ENCODE data around the gene GNAS-AS1. TPM values are rescaled to one million over a fixed set of nuclear protein-coding genes. Genes with fewer than 3 reads are reported as not detected.

Gene GNAS-AS1
- total RNA-seq, 1 experiment from 2014 or later = 6.8 TPM

DNA sequence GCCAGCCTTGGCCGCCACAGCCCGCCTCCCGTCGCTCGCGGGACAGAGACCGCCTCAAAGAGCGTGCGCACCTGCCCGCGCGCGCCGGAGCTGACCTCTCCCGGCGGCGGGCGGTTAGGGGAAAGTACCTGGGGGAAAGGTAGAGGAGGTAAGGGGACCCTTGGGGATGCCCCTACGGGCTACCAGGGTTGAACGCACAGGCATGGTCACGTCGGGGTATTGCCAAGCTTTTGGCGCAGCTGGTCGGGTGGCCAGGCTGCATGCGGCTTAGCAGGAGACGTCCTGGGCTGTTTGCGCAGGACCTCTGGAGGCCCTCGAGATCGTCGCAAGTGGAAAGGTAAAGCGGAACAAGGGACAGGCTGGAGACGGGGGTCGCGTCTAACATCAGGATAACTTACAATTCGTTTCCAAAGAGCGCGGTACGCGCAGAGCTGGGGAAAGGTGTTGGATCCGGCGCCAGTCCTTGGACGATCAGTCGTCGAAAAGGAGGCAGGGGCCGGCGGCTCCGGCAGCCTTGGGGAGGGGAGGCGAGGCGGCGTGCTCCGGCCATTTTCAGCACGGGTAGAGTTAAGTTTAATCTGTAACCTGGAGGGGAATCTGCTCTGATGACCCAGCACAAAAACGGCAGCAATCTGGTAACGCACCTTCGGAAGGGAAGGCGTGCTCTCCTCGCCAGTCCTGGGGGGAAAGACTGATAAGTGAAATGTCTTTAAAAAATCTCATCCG, 9.0 kb downstream of the GNAS-AS1 start:
- CTCF ChIA-PET = no interaction called here

DNA sequence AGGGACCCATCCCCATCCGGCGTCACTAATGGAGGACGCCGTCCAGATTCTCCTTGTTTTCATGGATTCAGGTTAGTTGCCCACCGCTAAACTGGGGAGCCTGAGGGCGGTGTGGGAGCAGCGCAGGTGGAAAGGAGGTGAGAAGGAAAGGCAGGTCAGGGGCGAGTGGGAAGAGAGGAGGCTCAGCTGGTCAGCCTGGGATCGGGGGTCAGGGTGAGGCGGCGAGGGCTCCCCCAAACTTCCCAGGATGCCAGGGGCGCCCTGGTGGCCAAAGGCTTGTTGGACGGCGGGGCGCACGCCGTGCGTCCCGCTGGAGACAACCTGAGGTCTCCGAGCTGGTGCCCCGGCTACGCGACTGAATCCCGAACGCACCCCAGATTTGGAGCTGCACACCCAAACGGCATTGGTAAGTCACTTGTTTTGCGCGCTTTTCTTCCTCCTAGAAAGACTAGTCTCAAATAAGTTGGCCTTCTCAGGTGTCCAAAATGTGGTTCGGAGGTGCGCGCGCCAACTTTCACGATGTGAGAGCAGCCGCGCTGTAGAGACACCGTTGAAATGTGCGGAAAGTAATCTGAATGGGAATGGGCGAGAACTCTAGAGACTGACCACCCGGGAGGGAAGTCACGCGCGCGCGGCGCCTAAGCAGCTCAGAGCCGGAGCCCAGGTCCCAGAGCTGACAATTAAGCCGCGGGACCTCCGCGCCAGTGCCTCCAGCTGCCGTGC, 9.7 kb downstream of the GNAS-AS1 start:
- no peaks in the 10 kb centered on the region for H3F3A ChIP-seq (ENCODE audit: insufficient read depth, low read depth)
- no peaks in the 10 kb centered on the region for H3K9me3 ChIP-seq (ENCODE audit: insufficient read depth, low read depth)
- no peaks in the 10 kb centered on the region for H3K79me2 ChIP-seq (ENCODE audit: low read depth)
- H4K20me1 ChIP-seq (ENCODE audit: insufficient read depth) = no peaks in the 10 kb centered on the region
- POLR2A ChIA-PET (ENCODE audit: unreplicated experiment) = no interaction called here
- 0 out of 2 replicates have a peak, but pooled peaks cover 6% of the 10 kb centered on the region for H3K36me3 ChIP-seq (ENCODE audit: low read depth)
- no peak for DNase-seq
- intact Hi-C loops (cut with micrococcal nuclease; ENCODE audit: unreplicated experiment) = no loop called here
- no peak for TF ChIP-seq EZH2 (IDR thresholded peaks at IDR 0.05; ENCODE audit: low read depth)
- TF ChIP-seq, protein P1, sequence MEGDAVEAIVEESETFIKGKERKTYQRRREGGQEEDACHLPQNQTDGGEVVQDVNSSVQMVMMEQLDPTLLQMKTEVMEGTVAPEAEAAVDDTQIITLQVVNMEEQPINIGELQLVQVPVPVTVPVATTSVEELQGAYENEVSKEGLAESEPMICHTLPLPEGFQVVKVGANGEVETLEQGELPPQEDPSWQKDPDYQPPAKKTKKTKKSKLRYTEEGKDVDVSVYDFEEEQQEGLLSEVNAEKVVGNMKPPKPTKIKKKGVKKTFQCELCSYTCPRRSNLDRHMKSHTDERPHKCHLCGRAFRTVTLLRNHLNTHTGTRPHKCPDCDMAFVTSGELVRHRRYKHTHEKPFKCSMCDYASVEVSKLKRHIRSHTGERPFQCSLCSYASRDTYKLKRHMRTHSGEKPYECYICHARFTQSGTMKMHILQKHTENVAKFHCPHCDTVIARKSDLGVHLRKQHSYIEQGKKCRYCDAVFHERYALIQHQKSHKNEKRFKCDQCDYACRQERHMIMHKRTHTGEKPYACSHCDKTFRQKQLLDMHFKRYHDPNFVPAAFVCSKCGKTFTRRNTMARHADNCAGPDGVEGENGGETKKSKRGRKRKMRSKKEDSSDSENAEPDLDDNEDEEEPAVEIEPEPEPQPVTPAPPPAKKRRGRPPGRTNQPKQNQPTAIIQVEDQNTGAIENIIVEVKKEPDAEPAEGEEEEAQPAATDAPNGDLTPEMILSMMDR (conservative IDR thresholded peaks at IDR 0.05) = no peak
- H3K27me3 ChIP-seq (ENCODE audit: insufficient read depth, low read depth) = peaks cover 34% of the 10 kb centered on the region
- H3K4me2 ChIP-seq = no peak overlapping the region
- no TSS peak for BruUV-seq (replicated peaks)
- no peaks in the 10 kb centered on the region for H3K4me1 ChIP-seq (replicated peaks; ENCODE audit: insufficient read depth)
- H3K4me3 ChIP-seq = no peak overlapping the region
- no peaks in the 10 kb centered on the region for H3K9me2 ChIP-seq (ENCODE audit: insufficient read depth)
- H2AFZ ChIP-seq = no peak overlapping the region
- CTCF ChIA-PET = no interaction called here
- H3K27ac ChIP-seq = no peak overlapping the region

More for the DNA sequence above, 9.0 kb downstream of the GNAS-AS1 start:
- no peak for DNase-seq
- Histone ChIP-seq H3K9me3 (ENCODE audit: insufficient read depth, low read depth) (no peaks in the 10 kb centered on the region), H3K79me2 (ENCODE audit: low read depth) (no peaks in the 10 kb centered on the region), H2AFZ (no peak overlapping the region), H3K27me3 (ENCODE audit: insufficient read depth, low read depth) (peaks cover 34% of the 10 kb centered on the region), H3K4me1 (replicated peaks; ENCODE audit: insufficient read depth) (no peaks in the 10 kb centered on the region), H4K20me1 (ENCODE audit: insufficient read depth) (no peaks in the 10 kb centered on the region), H3K9me2 (ENCODE audit: insufficient read depth) (no peaks in the 10 kb centered on the region), H3K36me3 (ENCODE audit: low read depth) (no peaks in the 10 kb centered on the region), H3K4me2 (no peak overlapping the region), H3K27ac (no peak overlapping the region), H3F3A (ENCODE audit: insufficient read depth, low read depth) (no peaks in the 10 kb centered on the region), H3K4me3 (no peak overlapping the region)
- intact Hi-C loops (cut with micrococcal nuclease; ENCODE audit: unreplicated experiment) = no loop called here
- POLR2A ChIA-PET (ENCODE audit: unreplicated experiment) = no interaction called here
- BruUV-seq (replicated peaks) = no TSS peak
- no peak for TF ChIP-seq EZH2 (IDR thresholded peaks at IDR 0.05; ENCODE audit: low read depth)
- TF ChIP-seq, protein P1 (conservative IDR thresholded peaks at IDR 0.05) = no peak

DNA sequence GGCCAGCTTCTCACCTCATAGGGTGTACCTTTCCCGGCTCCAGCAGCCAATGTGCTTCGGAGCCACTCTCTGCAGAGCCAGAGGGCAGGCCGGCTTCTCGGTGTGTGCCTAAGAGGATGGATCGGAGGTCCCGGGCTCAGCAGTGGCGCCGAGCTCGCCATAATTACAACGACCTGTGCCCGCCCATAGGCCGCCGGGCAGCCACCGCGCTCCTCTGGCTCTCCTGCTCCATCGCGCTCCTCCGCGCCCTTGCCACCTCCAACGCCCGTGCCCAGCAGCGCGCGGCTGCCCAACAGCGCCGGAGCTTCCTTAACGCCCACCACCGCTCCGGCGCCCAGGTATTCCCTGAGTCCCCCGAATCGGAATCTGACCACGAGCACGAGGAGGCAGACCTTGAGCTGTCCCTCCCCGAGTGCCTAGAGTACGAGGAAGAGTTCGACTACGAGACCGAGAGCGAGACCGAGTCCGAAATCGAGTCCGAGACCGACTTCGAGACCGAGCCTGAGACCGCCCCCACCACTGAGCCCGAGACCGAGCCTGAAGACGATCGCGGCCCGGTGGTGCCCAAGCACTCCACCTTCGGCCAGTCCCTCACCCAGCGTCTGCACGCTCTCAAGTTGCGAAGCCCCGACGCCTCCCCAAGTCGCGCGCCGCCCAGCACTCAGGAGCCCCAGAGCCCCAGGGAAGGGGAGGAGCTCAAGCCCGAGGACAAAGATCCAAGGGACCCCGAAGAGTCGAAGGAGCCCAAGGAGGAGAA, 10.5 kb downstream of the GNAS-AS1 start:
- CTCF ChIA-PET = interaction anchor here (1.1 kb wide), 1 partner anchor 358 kb away, joined by 3 read pairs; no protein-coding TSS in a partner anchor
- H3K4me2 ChIP-seq = no peak overlapping the region
- 0 out of 2 replicates have a peak, but pooled peaks cover 6% of the 10 kb centered on the region for H3K36me3 ChIP-seq (ENCODE audit: low read depth)
- no peaks in the 10 kb centered on the region for H3K9me3 ChIP-seq (ENCODE audit: insufficient read depth, low read depth)
- DNase-seq = no peak
- no peak for TF ChIP-seq EZH2 (IDR thresholded peaks at IDR 0.05; ENCODE audit: low read depth)
- TF ChIP-seq, protein P1 (conservative IDR thresholded peaks at IDR 0.05) = no peak
- no peaks in the 10 kb centered on the region for H3K4me1 ChIP-seq (replicated peaks; ENCODE audit: insufficient read depth)
- POLR2A ChIA-PET (ENCODE audit: unreplicated experiment) = no interaction called here
- no peak overlapping the region for H2AFZ ChIP-seq
- H3F3A ChIP-seq (ENCODE audit: insufficient read depth, low read depth) = no peaks in the 10 kb centered on the region
- H3K9me2 ChIP-seq (ENCODE audit: insufficient read depth) = no peaks in the 10 kb centered on the region
- H3K79me2 ChIP-seq (ENCODE audit: low read depth) = no peaks in the 10 kb centered on the region
- peaks cover 33% of the 10 kb centered on the region for H3K27me3 ChIP-seq (ENCODE audit: insufficient read depth, low read depth)
- intact Hi-C loops (cut with micrococcal nuclease; ENCODE audit: unreplicated experiment) = loop anchor here (2.0 to 10.0 kb wide), 3 partner anchors 188 to 605 kb away; partner anchors contain the start of gene STX16
- H3K4me3 ChIP-seq = no peak overlapping the region
- H4K20me1 ChIP-seq (ENCODE audit: insufficient read depth) = no peaks in the 10 kb centered on the region
- no TSS peak for BruUV-seq (replicated peaks)
- H3K27ac ChIP-seq = no peak overlapping the region
